K562 (cell line): ENCODE measurements around the gene FBXW8. TPM values are rescaled to one million over a fixed set of nuclear protein-coding genes. Genes with fewer than 3 reads are reported as not detected.

Source experiments
- ATAC-seq: fragments of 200-7000 bp; cut with Tn5 transposase; 3 replicates; pipeline ENCODE4 v1.9.1; 2020; ENCODE audit warnings: moderate library complexity
- BruUV-seq: library from RNA; stranded (reverse); fragments of 400-500 nt; replicated peaks from 2 replicates; lab custom pipeline; 2021; lab: Mats Ljungman, UMichigan
- CTCF ChIA-PET: fragments of 300-600 bp; formaldehyde crosslinking; extraction: SDS; loops from one replicate; lab custom pipeline; 2021; ENCODE audit warnings: low intra/inter-chr PET ratio; lab: Yijun Ruan, JAX
- POLR2A ChIA-PET: fragments of 300-600, 350-650 bp; sonication (Branson Sonifier 250); formaldehyde crosslinking; extraction: SDS; loops from one replicate; lab custom pipeline; 2021; ENCODE audit warnings: antibody characterized with exemption, inconsistent platforms; lab: Yijun Ruan, JAX
- DNase-seq, 4 experiments: peaks; one replicate each; pipeline versions ENCODE4 v3.0.0 to v3.0.0-alpha.2; 2011 to 2018; ENCODE audit warnings: low spot score in 3 of 4, mixed read lengths in 3 of 4; ENCODE audit errors: extremely low read depth in 1 of 4
- FAIRE-seq: peaks from 2 replicates; lab custom pipeline; 2011; peaks lifted over from hg19 to GRCh38; lab: Jason Lieb, UNC
- H2AFZ ChIP-seq: 2 replicates; pipeline ENCODE4 v1.6.0; 2011; ENCODE audit warnings: low read depth, low read length, control low read depth, inconsistent platforms
- H3K27ac ChIP-seq: fragments of 200-600 bp; 3 replicates; pipeline ENCODE4 v1.8.0; 2011; ENCODE audit warnings: low read depth, mild to moderate bottlenecking, control low read depth, inconsistent platforms, low read length, moderate library complexity, mixed read lengths; ENCODE audit errors: extremely low read depth
- H3K27me3 ChIP-seq, 2 experiments: fragments of 300-600 bp in 1 of 2; 2 replicates in 1 of 2; 3 replicates in 1 of 2; pipeline versions ENCODE4 v1.6.0 to v1.8.0; 2011; ENCODE audit warnings: inconsistent platforms in 2 of 2, low read length in 2 of 2, mild to moderate bottlenecking in 1 of 2, mixed read lengths in 1 of 2, moderate library complexity in 1 of 2; ENCODE audit not compliant: control insufficient read depth in 2 of 2, insufficient read depth in 2 of 2
- H3K36me3 ChIP-seq: fragments of 300-600 bp; 3 replicates; pipeline ENCODE4 v1.8.0; 2011; ENCODE audit warnings: mild to moderate bottlenecking, low read length, inconsistent platforms; ENCODE audit not compliant: control insufficient read depth, insufficient read depth
- H3K4me1 ChIP-seq, 2 experiments: fragments of 200-600 bp in 1 of 2; replicated peaks in 1 of 2; 2 replicates in 1 of 2; 3 replicates in 1 of 2; pipeline versions ENCODE4 v1.5.1 to v1.8.0; 2011; ENCODE audit warnings: inconsistent platforms in 2 of 2, low read length in 2 of 2, mild to moderate bottlenecking in 1 of 2, mixed read lengths in 1 of 2, moderate library complexity in 1 of 2; ENCODE audit not compliant: control insufficient read depth in 2 of 2, insufficient read depth in 2 of 2
- H3K4me2 ChIP-seq: 2 replicates; pipeline ENCODE4 v1.6.1; 2011; ENCODE audit warnings: low read length, control low read depth, inconsistent platforms, mixed read lengths; ENCODE audit not compliant: insufficient read depth
- H3K4me3 ChIP-seq: fragments of 200-600 bp; sonication (generic), shearing (Covaris generic); 2 replicates; pipeline ENCODE4 v1.5.1; 2016; ENCODE audit warnings: control low read depth, inconsistent platforms
- H3K79me2 ChIP-seq: fragments of 200-600 bp; 3 replicates; pipeline ENCODE4 v1.8.0; 2011; ENCODE audit warnings: low read length, inconsistent platforms; ENCODE audit not compliant: control insufficient read depth, insufficient read depth
- H3K9ac ChIP-seq, 2 experiments: 2 replicates each; pipeline versions ENCODE4 v1.6.0 to v1.6.1; 2011; ENCODE audit warnings: low read depth in 2 of 2, low read length in 2 of 2, control low read depth in 1 of 2, inconsistent platforms in 1 of 2, mild to moderate bottlenecking in 1 of 2, mixed read lengths in 1 of 2; ENCODE audit not compliant: insufficient read depth in 1 of 2
- H3K9me1 ChIP-seq: one replicate; pipeline ENCODE4 v1.6.0; 2011; ENCODE audit warnings: inconsistent platforms, mild to moderate bottlenecking, low read length, moderate library complexity; ENCODE audit not compliant: control insufficient read depth, insufficient read depth
- H3K9me3 ChIP-seq: replicated peaks from 2 replicates; pipeline ENCODE4 v1.5.1; 2011; ENCODE audit warnings: low read depth, low read length, inconsistent platforms; ENCODE audit not compliant: control insufficient read depth, insufficient read depth
- H4K20me1 ChIP-seq: replicated peaks from 2 replicates; pipeline ENCODE4 v1.6.1; 2011; ENCODE audit warnings: low read length, inconsistent platforms, mixed read lengths; ENCODE audit not compliant: control insufficient read depth, insufficient read depth
- CBX1 ChIP-seq: sonication (generic); IDR thresholded peaks from 2 replicates; pipeline ENCODE4 v1.6.1; 2016; ENCODE audit warnings: antibody characterized with exemption, low read depth, mild to moderate bottlenecking
- CREB1 ChIP-seq, 2 experiments: sonication (generic) in 1 of 2; formaldehyde crosslinking in 1 of 2; IDR thresholded peaks; 2 replicates each; pipeline versions ENCODE4 v1.6.1 to v1.8.0; 2012 to 2022; ENCODE audit warnings: inconsistent platforms in 1 of 2, mild to moderate bottlenecking in 1 of 2, missing genetic modification reagents in 1 of 2, moderate library complexity in 1 of 2
- FIP1L1 ChIP-seq: fragments of 200-400 bp; formaldehyde crosslinking; IDR thresholded peaks from 2 replicates; pipeline ENCODE4 v1.6.1; 2018; ENCODE audit warnings: mild to moderate bottlenecking, low read depth, low read length; ENCODE audit not compliant: poor library complexity, severe bottlenecking
- TSC22D4 ChIP-seq: fragments of 450-650 bp; IDR thresholded peaks from 2 replicates; pipeline ENCODE4 v1.6.1; 2016; ENCODE audit warnings: missing genetic modification characterization, missing biosample characterization, control low read depth
- WGBS: fragments of 100-300 bp; shearing (Covaris generic); methylation state at CpG from one replicate; pipeline ENCODE4 v1.1.6; 2016; ENCODE audit warnings: low coverage, mixed read lengths; ENCODE audit not compliant: insufficient coverage; ENCODE audit errors: missing lambda C conversion rate; 5-methylcytosine and 5-hydroxymethylcytosine counted together
- in situ Hi-C: fragments of 300-500 bp; cut with MboI; formaldehyde crosslinking; loops from 4 replicates; pipeline ENCODE4 v1.15.0; 2018; ENCODE audit warnings: inconsistent platforms, mixed read lengths
- intact Hi-C: fragments of 100-400 bp; cut with micrococcal nuclease; formaldehyde crosslinking; loops from 2 replicates; pipeline ENCODE4 v1.14.2; 2022
- polyA plus RNA-seq, 8 experiments: library from polyadenylated mRNA; depleted of rRNA in 4 of 8; stranded (reverse) in 5 of 8; unstranded in 3 of 8; fragments of >200 nt; fragmentation: Nextera tagmentation in 2 of 8; fragmentation: Illumina TruSeq in 1 of 8; extraction: Ambion mirVana in 2 of 8; extraction: Trizol in 1 of 8; gene quantifications; 2 replicates each; pipeline versions ENCODE4 v1.2.1 to v1.2.3, GENCODE V29; 2011 to 2014; ENCODE audit warnings: inconsistent platforms in 1 of 8, missing spikeins in 1 of 8
- total RNA-seq, 7 experiments: library from RNA; depleted of rRNA in 6 of 7; stranded (reverse); fragments of >200 nt in 6 of 7; fragmentation: Illumina TruSeq in 2 of 7; extraction: Trizol in 2 of 7; gene quantifications; 2 replicates each; pipeline versions ENCODE4 v1.2.1 to v1.2.3, GENCODE V29; 2011 to 2021; ENCODE audit warnings: low replicate concordance in 1 of 7

The FBXW8 gene
- total and polyA plus RNA-seq, 9 of the 15 experiments (the other 6 are each of a cell fraction or from before 2014, with no cell fraction given) = 0.58 to 8.3 (median 4.4) TPM

DNA sequence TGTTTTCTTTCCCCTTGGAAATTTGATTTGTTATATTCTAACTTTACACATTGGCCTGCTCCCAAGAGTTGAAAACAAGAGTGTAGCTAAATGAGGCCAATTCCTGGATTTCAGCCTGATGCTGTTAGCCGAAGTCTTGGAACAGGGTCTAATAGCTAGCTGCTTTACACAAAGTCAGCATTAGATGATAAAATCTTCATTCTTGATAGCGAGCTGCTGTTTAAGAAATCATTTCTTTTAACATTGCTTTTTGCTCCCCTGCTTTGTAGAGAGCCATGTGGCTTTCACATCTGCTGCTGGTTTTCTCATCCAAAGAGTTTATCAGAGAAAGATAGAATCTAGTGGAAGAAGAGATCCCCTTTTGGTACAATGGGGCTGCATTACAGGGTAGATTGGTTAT is 22.3 kb downstream of the FBXW8 start (continued):
- TF ChIP-seq FIP1L1 = no peak

GRCh38 chr12:116933512-116934246 is 22.9 kb downstream of the FBXW8 start:
- H3K4me1 ChIP-seq = no peaks in the 10 kb centered on the region
- 88% methylated on average over 3 of the region's 3 CpGs for WGBS
- no TSS peak for BruUV-seq
- no peaks in the 10 kb centered on the region for H3K9me1 ChIP-seq
- POLR2A ChIA-PET = no interaction called here
- no peak for ATAC-seq
- no peak overlapping the region for H3K27ac ChIP-seq
- no peak overlapping the region for H2AFZ ChIP-seq
- no peak overlapping the region for H3K4me2 ChIP-seq
- no peak overlapping the region for H3K4me3 ChIP-seq
- H3K36me3 ChIP-seq = peaks cover 4% of the 10 kb centered on the region
- no peak for DNase-seq
- no peaks in the 10 kb centered on the region for H3K27me3 ChIP-seq
- H3K9me3 ChIP-seq = no peaks in the 10 kb centered on the region
- intact Hi-C loops = no loop called here
- no peak overlapping the region for H3K9ac ChIP-seq
- H4K20me1 ChIP-seq = no peaks in the 10 kb centered on the region
- H3K79me2 ChIP-seq = no peaks in the 10 kb centered on the region
- CTCF ChIA-PET = no interaction called here
- FAIRE-seq = no peak
- no peak for TF ChIP-seq CREB1 (IDR thresholded peaks at IDR 0.05)
- no peak for TF ChIP-seq CREB1 (CRISPR knock-in tag; IDR thresholded peaks at IDR 0.05)
- TF ChIP-seq TSC22D4 (tag) = no peak
- no peak for TF ChIP-seq CBX1
- TF ChIP-seq, all 486 proteins: peak for 0
- in situ Hi-C loops = no loop called here
